HG03039 (cell line): ENCODE data around the gene HSDL2.
"Not testable (repeated sequence)": the region's sequence is repeated elsewhere in the genome, so short reads cannot be mapped to it uniquely, and the experiment has no call there.

Experiments used
- ATAC-seq: cut with Tn5 transposase; IDR thresholded peaks from one replicate; pipeline ENCODE4 v1.9.1; 2021; ENCODE audit warnings: mild to moderate bottlenecking, moderate library complexity; ENCODE audit not compliant: unreplicated experiment

HSDL2 gene

DNA sequence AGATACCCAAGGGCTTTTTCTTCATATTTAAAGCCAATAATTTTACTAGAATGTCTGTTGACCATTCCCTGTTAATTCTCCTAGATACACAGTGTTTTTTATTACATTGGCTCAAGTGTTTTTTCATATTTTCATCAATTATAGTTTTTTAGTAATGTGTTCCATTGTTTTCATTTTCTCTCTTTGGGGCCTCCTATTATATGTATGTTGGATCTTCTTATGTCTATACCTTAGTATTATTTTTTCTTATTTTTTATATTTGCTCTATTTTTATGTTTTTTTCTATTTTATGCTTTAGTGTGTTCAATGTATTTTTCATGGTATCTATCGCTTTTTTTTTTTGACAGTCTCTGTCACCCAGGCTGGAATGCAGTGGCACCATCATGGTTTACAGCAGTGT, 114.2 kb downstream of the HSDL2 start:
- ATAC-seq, result no peak

DNA sequence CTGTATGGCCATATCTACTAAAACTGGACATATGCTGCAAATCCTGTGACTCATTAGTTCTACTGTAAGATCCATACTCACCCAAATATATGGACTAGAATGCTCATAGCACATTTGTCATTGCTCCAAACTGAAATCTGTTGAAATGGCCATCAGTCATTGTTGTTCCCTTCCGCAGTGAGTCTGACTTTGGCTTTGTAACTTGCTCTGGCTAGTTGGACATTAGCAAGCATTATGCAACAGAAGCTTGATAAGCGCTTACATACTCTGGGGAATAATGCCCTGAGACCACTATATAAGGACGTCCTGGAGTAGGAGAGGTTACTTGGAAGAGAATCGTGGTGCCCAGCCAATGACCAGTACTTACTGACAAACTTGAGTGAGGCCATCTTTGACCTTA, 115.7 kb downstream of the HSDL2 start:
- ATAC-seq, result no peak

DNA sequence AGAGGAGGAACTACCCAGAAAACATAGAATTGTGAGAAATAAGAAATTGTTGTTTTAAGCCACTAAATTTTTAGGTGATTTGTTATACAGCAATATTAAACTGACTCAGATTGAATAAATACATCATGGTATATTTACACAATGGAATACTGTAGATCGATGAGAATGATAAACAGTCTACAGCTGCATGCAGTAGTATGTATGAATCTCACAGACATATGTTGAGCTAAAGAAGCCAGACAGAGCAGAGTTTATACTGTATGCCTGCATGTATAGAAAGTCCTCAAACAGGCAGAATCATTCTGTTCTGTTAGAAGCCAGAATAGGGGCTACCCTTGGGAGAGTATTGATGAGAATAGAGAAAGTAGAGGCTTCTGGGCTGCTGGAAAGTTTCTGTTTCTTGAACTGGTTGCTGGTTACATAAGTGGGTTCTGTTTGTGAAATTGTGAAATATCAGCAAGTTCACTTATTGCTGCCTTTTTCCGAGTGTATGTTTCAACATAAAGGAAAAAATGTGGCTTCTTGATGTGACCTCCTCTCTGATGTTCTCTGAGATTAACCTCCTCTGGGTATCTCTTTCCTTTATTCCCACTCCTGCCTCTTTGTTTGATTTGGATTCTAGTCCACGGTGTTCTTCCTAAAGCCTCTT, 116.3 kb downstream of the HSDL2 start:
- ATAC-seq, result no peak

DNA sequence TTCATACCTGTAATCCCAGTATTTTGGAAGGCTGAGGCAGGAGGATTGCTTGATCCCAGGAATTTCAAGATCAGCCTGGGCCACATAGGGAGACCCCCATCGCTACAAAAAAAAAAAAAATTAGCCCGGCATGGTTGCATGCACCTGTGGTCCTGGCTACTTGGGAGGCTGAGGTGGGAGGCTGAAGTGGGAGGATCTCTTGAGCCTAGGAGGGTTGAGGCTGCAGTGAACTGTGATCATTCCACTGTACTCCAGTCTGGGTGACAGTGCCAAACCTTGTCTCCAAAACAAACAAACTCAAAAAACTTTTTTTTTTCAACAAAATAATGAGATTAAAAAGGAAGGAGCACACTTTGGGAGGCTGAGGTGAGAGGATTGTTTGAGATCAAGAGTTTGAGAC, 120.9 kb downstream of the HSDL2 start:
- ATAC-seq, result no peak

DNA sequence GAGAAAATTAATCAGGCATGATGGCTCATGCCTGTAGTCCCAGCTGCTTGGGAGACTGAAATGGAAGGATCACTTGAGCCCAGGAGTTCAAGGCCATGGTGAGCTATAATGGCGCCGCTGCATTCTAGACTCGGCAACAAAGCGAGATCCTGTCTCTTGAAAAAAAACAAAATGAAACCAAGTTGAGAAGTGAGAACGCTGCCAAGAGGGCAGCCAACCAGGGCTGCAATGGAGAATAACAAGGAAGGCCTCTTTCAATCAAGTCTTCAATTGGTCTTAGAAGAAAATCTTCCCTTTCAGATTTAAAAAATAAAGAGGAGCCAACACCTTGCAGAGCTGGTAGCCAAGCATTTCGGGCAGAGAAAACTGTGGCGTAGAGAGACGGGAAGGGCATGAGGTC, 121.4 kb downstream of the HSDL2 start:
- no peak for ATAC-seq

DNA sequence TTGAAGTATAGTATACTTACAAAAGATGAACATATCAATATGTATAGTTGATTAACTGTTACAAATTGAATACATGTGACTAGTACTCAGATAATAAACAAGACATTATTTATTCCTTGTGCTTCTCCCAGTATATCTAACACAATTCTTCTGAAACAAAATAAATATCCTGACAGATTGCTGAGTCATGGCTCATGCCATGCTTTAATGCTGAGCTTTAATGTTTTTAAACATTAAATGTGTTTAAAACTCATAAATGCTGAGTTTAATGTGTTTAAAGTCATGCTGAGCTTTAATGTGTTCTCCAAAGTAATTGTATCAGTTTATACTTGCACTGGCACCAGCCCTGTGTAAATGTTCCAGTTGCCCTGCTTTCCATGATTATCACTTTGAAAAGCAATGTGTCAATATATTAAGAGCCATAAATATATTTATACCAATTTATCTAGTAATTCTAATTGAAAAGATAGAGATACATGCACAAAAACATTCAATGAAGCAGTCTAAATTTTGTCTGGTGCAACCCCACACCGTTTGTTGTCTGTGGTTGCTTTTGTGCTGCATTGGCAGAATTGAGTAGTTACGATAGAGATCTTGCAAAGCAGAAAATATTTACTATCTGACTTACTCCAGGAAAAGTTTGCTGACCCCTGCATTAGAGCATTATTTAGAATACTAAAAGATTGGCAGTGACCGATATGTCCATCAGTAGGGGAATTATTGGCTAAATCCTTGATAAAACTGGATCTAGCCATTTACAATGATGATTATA, 122.5 kb downstream of the HSDL2 start:
- ATAC-seq, result no peak

DNA sequence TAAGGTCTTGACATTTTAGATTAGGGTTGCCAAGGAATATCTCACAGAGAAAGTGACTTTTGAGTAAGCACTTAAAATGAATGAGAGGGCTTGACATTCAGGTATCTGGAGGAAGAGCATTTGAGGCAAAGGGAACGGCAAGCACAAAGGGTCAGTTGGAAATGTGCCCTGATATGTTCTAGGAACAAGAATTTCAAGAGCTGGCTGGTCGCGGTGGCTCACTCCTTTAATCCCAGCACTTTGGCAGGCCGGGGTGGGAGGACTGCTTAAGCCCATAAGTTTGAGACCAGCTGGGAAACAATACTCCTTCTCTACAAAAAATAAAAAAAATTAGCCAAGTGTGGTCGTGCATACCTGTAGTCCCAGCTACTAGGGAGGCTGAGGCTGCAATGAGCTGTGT, 123.3 kb downstream of the HSDL2 start:
- ATAC-seq, result no peak

DNA sequence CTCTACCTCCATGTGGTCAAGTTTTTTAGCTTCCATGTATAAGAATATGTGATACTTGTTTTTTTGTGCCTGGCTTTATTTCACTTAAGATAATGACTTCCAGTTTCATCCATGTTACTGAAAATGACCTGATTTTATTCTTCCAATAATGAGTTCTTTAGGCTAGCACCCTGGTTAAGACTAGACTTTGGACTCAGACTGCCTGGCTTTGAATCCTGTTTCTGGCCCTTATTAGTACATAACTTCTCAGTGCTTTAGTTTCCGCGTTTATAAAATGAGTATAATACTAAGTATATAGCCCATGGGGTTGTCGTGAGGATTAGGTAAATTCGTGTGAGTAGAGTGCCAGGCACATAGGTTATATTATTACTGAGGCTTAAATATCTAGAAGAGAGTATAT, 125.2 kb downstream of the HSDL2 start:
- ATAC-seq, result no peak

DNA sequence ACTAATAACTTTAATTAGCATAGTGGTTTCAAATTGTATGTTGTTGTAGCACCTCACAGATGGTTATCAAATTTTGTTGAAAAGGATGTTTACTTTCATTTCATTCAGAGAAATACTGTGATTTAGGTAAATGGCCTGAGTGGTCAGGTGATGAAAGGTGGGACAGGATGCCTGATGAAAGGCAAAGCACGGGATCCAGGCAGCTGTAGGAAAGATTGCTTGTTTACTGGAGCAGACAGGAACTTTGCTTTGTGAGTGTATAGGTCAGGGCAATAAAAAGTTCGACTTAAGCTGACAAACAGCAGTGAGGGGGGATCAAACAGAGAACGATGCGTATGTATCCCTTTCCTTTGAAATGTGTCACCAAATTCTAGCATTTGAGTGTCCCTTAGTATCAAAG, 125.7 kb downstream of the HSDL2 start:
- ATAC-seq, result no peak

DNA sequence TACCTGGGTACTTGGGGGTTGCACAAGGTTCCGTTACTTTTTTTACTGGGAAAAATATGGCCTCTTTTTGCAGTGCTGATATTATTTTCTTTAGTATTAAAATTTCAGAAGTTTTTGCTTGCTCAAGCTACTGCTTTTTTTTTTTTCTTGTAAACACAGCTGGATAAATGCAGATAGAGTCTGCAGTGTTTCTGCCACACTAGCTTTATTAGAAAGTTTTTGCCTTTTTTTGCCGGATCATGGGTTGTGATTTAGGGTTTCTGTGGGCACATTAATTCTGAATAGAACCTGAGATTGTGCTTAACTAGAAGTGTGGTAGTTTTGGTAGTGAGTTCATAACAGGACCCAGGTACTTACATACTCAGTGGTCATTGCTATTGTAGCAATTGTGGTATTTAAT, 126.7 kb downstream of the HSDL2 start:
- ATAC-seq, result no peak

DNA sequence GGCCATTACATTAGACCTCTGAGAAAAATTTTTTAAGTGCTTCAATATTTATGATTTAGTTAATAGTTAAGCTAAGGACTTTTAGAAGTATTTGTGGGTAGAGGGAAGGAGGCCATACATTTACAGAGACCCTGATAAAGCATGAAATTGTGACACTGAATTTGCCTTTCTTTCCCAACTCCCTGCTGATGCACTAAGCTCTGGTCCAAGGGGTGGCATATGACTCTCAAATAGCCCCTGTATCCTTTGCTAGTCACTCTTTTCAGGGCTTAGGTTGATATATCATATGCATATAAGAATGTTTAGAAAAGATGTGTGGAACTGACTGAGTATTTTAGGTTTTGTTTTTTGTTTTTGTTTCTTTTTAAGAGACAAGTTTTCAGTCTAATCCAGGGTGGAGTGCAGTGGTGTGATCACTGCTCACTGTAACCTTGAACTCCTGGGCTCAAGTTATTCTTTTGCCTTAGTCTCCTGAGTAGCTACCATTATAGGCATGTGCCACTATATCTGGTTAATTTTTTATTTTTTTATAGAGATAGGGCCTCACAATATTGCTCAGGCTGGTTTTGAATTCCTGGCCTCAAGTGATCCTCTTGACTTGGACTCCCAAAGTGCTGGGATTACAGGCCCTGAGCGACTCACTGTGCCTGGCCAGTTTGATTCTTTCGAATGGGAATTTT, 127.2 kb downstream of the HSDL2 start:
- no peak for ATAC-seq

DNA sequence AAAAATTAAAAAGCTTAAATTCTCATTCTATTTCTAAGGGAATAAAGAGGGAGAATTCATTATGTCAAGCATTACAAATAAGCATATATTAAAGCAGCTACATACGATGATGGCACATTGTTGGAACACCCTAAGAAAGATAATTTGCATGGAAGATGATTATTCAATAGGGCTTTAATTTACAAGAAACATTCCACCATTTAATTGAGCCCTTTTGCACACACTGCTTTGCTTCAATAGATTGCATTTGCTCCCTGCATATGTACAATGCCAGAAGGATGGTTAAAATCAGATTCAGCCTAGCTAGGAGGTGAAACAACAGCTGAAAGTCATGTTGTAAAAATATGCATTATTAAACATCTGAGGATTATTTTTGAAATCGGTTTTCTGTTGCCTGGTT, 128.5 kb downstream of the HSDL2 start:
- no peak for ATAC-seq

DNA sequence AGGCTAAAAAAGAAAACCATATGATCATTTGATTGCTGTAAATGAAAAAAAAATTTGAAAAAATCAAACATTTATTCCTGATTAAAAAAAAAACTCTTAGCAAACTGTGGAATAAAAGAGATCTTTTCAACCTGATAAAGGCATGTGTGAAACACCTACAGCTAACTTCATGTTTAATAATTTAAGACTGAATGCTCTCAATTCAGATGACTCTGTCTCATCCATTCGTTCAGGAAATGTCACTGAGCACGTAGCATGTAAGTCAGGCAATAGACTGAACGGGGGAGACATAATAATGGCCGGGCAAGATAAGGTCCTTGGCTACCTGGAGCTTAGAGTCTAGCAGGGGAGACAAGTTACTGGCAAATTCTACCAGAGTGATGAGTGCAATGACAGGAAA, 132.5 kb downstream of the HSDL2 start:
- ATAC-seq, result not testable (repeated sequence)

DNA sequence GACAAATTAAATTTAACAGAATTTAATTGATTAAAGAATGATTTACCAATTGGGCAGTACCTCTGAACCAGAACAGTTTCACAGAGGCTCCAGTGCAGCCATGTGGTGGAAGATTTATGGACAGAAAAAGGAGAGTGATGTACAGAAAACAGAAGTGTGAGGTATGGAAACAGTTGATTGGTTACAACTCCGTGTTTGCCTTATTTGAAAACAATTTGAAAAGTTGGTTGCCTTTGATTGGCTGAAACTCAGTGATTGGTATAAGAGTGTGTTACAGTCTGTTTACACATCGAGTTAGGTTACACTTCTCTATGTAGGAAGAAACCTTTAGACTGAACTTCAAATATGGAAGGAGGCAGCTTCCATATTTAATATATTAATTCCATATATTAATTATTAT, 136.9 kb downstream of the HSDL2 start:
- ATAC-seq, result no peak

DNA sequence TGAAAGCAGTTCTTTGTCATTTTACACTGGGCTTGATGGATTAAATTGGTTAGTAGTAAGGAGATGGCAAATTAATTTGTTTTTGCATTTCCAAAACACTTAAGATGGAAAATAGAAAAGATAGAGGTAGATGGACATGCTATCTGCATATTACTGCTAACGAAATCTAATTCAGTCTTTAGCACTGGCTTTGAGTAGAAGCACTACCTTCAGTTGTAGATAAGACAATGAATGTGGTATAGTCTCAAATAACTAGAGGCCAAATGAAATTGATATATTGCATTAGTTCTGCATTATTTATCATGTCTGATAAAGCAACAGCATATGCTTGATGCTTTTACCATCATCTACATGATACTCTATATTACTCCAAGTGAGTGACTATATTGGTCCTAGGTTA, 140.2 kb downstream of the HSDL2 start:
- ATAC-seq, result no peak

DNA sequence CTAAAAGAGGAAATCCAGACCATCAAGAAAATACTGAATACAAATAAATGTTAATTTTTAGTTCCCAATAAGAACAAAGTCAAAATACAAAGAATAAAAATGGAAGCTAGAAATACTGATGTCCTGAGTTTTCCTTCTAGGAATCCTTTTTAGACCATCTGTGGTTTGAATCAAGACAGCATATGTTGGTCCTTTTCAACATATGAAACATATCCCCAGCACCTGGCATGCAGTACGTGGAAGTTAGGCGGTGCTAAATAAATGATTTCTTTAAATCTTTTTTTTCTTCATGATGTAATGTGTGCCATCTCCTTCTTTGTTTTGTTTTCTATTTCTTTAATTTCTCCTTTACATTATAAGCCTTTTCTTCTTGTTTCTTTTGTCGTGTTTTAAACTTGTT, 140.7 kb downstream of the HSDL2 start:
- no peak for ATAC-seq
